DOHH2 (cell line): ENCODE measurements around the gene COMMD3.

Source experiments
- H3F3A ChIP-seq: fragments of 200-600 bp; sonication (generic), shearing (Covaris generic); 2 replicates; pipeline ENCODE4 v1.6.0; 2016; ENCODE audit warnings: antibody characterized with exemption, mild to moderate bottlenecking; ENCODE audit not compliant: control insufficient read depth, insufficient read depth
- H3K27ac ChIP-seq: fragments of 200-600 bp; sonication (generic); 2 replicates; pipeline ENCODE4 v1.5.1; 2014; ENCODE audit warnings: low read depth, mild to moderate bottlenecking, low read length, moderate library complexity
- H3K27me3 ChIP-seq: fragments of 200-600 bp; sonication (generic); 2 replicates; pipeline ENCODE4 v1.6.1; 2014; ENCODE audit warnings: mild to moderate bottlenecking, low read length, mixed read lengths; ENCODE audit not compliant: control insufficient read depth
- H3K36me3 ChIP-seq: fragments of 200-600 bp; sonication (generic); 2 replicates; pipeline ENCODE4 v1.6.1; 2014; ENCODE audit warnings: mild to moderate bottlenecking, low read length, moderate library complexity, mixed read lengths; ENCODE audit not compliant: control insufficient read depth
- H3K4me1 ChIP-seq: fragments of 200-600 bp; sonication (generic); 2 replicates; pipeline ENCODE4 v1.6.1; 2014; ENCODE audit warnings: mild to moderate bottlenecking, low read length, mixed read lengths; ENCODE audit not compliant: control insufficient read depth
- H3K4me2 ChIP-seq: fragments of 200-600 bp; sonication (generic); 2 replicates; pipeline ENCODE4 v1.6.0; 2014; ENCODE audit warnings: mild to moderate bottlenecking, low read length, moderate library complexity
- H3K4me3 ChIP-seq: fragments of 200-600 bp; sonication (generic); 2 replicates; pipeline ENCODE4 v1.5.1; 2014; ENCODE audit warnings: mild to moderate bottlenecking, low read length, mixed read lengths
- H3K79me2 ChIP-seq: fragments of 200-600 bp; sonication (generic); 2 replicates; pipeline ENCODE4 v1.6.1; 2014; ENCODE audit warnings: mild to moderate bottlenecking, low read length, mixed read lengths; ENCODE audit not compliant: control insufficient read depth
- H3K9me2 ChIP-seq: fragments of 200-600 bp; sonication (generic); replicated peaks from 2 replicates; pipeline ENCODE4 v1.6.1; 2014; ENCODE audit warnings: mild to moderate bottlenecking, low read length, mixed read lengths; ENCODE audit not compliant: control insufficient read depth
- H3K9me3 ChIP-seq: fragments of 200-600 bp; sonication (generic); 2 replicates; pipeline ENCODE4 v1.6.1; 2014; ENCODE audit warnings: antibody characterized with exemption, low read length, mixed read lengths; ENCODE audit not compliant: control insufficient read depth, insufficient read depth
- H4K20me1 ChIP-seq: fragments of 200-600 bp; sonication (generic); 2 replicates; pipeline ENCODE4 v1.6.0; 2014; ENCODE audit warnings: low read depth, mild to moderate bottlenecking, antibody characterized with exemption, low read length, moderate library complexity; ENCODE audit not compliant: control insufficient read depth, insufficient read depth
- CTCF ChIP-seq: fragments of 200-600 bp; sonication (generic); IDR thresholded peaks from one replicate; pipeline ENCODE4 v1.5.1; 2014; ENCODE audit warnings: antibody characterized with exemption, mild to moderate bottlenecking, low read depth, low read length; ENCODE audit not compliant: poor library complexity, severe bottlenecking
- EZH2phosphoT487 ChIP-seq: fragments of 200-600 bp; sonication (generic); IDR thresholded peaks from 2 replicates; pipeline ENCODE4 v1.6.1; 2017; ENCODE audit warnings: borderline replicate concordance, mild to moderate bottlenecking, antibody characterized with exemption, low read length, moderate library complexity, mixed read lengths

Gene COMMD3

GRCh38 chr10:22322641-22323160, 6.5 kb downstream of the COMMD3 start:
- H3K9me3 ChIP-seq: no peaks in the 10 kb centered on the region
- peak overlapping the region; percentile 73 for H3K4me3 ChIP-seq

GRCh38 chr10:22323538-22324305, 7.5 kb downstream of the COMMD3 start:
- TF ChIP-seq CTCF (no peak), EZH2phosphoT487 (peak; percentile 91)
- peaks cover 29% of the 10 kb centered on the region for H3K4me1 ChIP-seq
- H3K27me3 ChIP-seq: peaks cover 69% of the 10 kb centered on the region
- peak overlapping the region; percentile 97 for H3K4me2 ChIP-seq
- H3F3A ChIP-seq: peaks cover 49% of the 10 kb centered on the region
- peaks cover 24% of the 10 kb centered on the region; the same call in 1 of the 2 replicates for H4K20me1 ChIP-seq
- no peaks in the 10 kb centered on the region for H3K9me2 ChIP-seq
- no peaks in the 10 kb centered on the region for H3K36me3 ChIP-seq
- no peaks in the 10 kb centered on the region for H3K9me3 ChIP-seq
- H3K4me3 ChIP-seq: no peak overlapping the region; the same call in 1 of the 2 replicates
- H3K27ac ChIP-seq: no peak overlapping the region
- no peaks in the 10 kb centered on the region for H3K79me2 ChIP-seq

More at GRCh38 chr10:22322641-22323160, 6.5 kb downstream of the COMMD3 start:
- Histone ChIP-seq H3F3A (peaks cover 52% of the 10 kb centered on the region), H3K79me2 (no peaks in the 10 kb centered on the region), H3K9me2 (no peaks in the 10 kb centered on the region), H3K27ac (no peak overlapping the region), H3K27me3 (peaks cover 79% of the 10 kb centered on the region), H3K4me2 (peak overlapping the region; percentile 71), H4K20me1 (peaks cover 24% of the 10 kb centered on the region; the same call in 1 of the 2 replicates), H3K4me1 (peaks cover 36% of the 10 kb centered on the region), H3K36me3 (no peaks in the 10 kb centered on the region)
- no peak; the same call in 1 of the 2 replicates for TF ChIP-seq EZH2phosphoT487

- Histone ChIP-seq H3K4me3 (peak overlapping the region; percentile 77), H3F3A (peaks cover 43% of the 10 kb centered on the region), H4K20me1 (peaks cover 17% of the 10 kb centered on the region; the same call in 1 of the 2 replicates), H3K27me3 (peaks cover 62% of the 10 kb centered on the region), H3K4me1 (peaks cover 29% of the 10 kb centered on the region), H3K36me3 (peaks cover under 1% of the 10 kb centered on the region; the same call in 1 of the 2 replicates), H3K27ac (no peak overlapping the region), H3K9me3 (no peaks in the 10 kb centered on the region), H3K79me2 (no peaks in the 10 kb centered on the region), H3K4me2 (peak overlapping the region; percentile 97), H3K9me2 (no peaks in the 10 kb centered on the region)
- no peak for TF ChIP-seq CTCF
- peak; percentile 69 for TF ChIP-seq EZH2phosphoT487
Observed at GRCh38 chr10:22324413-22324812, 8.2 kb downstream of the COMMD3 start.

- no peaks in the 10 kb centered on the region for H3K9me3 ChIP-seq
- TF ChIP-seq EZH2phosphoT487 (no peak), CTCF (no peak)
- H4K20me1 ChIP-seq: peaks cover 13% of the 10 kb centered on the region; the same call in 1 of the 2 replicates
- no peaks in the 10 kb centered on the region for H3K9me2 ChIP-seq
- no peaks in the 10 kb centered on the region for H3K79me2 ChIP-seq
- peaks cover 24% of the 10 kb centered on the region for H3K4me1 ChIP-seq
- peak overlapping the region; percentile 77 for H3K4me3 ChIP-seq
- peaks cover 57% of the 10 kb centered on the region for H3K27me3 ChIP-seq
- no peak overlapping the region for H3K27ac ChIP-seq
- H3K4me2 ChIP-seq: peak overlapping the region; percentile 97
- H3K36me3 ChIP-seq: peaks cover 4% of the 10 kb centered on the region; the same call in 1 of the 2 replicates
- H3F3A ChIP-seq: peaks cover 40% of the 10 kb centered on the region
Observed at GRCh38 chr10:22324893-22325271, 8.7 kb downstream of the COMMD3 start.
